ENCODE measurements around the gene RGS12.
A peak's percentile ranks its signal among the peaks of the same experiment; 100 is the strongest.

RGS12 gene

DNA sequence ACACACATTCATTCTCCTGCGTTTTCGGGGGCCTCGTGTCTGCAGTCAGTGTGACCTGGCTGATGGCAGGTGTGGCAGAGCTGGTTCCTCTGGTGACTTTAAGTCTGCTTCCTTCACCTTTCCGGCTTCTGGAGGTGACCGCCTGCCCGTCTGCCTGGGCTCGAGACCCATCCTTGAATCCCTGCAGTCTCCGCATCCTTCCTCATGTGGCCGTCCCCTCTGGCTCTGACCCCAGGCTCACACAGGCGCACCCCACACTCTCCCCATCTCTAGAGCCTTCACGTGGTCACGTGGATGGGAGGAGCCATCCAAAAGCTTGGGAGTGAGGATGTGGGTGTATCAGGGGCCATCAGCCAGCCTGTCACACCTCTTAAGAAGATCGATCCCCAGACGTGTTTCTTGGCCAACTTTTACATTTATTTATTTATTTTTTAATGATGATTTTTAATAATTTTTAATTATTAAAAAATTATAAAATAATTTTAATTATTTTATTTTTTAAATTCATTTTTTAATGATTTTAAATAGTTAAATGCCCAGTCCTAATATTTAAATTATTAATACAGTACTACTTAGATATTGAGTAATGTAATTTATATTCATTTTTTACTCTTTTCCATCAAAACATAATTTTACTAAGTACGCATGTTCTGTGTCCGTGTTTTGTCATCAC is 20.9 kb downstream of the RGS12 start:
- no peak for DNase-seq

DNA sequence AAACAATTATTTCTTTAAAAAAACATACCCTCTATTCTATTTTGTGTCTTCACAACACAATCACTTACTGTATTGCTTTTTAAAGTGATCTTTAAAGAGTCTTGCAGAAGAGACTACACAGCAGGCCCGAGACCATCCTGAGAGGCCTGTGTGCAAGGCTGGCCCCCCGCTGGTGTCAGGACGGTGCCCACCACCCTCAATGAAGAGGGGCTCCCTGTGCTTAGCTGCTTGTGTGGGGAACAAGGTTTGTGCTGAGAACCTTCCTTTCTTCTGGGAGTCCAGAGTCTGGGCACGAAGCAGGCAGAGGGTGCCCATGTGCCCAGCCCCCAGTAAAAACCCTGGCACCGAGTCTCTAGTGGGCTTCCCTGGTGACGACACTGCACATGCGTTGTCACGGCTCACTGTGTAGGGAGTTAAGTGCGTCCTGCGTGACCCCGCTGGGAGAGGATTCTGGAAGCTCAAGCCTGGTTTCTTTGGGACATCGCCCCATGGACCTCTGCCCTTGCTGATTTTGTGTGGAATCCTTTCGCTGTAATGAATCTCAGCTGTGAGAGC is 22.0 kb downstream of the RGS12 start:
- DNase-seq: no peak

DNA sequence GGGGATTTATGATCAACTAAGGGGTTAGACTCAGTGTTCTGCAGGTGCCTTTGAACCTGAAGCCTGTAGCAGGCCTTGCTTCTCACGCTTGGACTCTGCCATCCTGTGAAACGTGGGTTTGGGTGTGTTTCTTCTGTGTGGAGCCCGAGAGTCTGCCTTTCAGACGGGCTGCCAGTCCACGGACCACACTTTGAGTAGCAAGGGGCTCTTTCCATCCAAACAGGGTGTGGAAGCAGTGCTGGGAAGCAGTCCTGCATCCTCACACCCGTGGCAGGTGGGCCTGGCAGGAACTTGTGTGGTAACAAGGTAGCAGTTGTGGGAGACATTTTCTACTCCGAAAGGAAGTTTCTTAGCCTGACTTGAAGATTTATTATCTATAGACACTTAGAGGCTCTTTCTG is 22.7 kb downstream of the RGS12 start:
- DNase-seq: no peak

GRCh38 chr4:3316146-3316545 is 23.3 kb downstream of the RGS12 start:
- DNase-seq: no peak

DNA sequence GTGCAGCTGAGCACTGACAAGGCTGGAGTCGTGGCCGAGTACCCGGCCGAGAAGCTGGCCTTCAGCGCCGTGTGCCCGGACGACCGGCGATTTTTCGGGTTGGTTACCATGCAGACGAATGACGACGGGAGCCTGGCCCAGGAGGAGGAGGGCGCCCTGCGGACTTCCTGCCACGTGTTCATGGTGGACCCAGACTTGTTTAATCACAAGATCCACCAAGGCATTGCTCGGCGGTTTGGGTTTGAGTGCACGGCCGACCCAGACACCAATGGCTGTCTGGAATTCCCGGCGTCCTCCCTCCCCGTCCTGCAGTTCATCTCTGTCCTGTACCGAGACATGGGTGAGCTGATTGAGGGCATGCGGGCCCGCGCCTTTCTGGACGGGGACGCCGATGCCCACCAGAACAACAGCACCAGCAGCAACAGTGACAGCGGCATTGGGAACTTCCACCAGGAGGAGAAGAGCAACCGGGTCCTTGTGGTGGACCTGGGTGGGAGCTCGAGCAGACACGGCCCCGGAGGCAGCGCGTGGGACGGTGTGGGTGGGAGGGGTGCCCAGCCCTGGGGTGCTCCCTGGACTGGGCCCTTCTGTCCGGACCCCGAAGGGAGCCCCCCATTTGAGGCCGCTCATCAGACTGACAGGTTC is 24.3 kb downstream of the RGS12 start:
- DNase-seq: no peak

- no peak for DNase-seq
These were observed 24.9 kb downstream of the RGS12 start for GRCh38 chr4:3317656-3318211.

- DNase-seq: no peak
These were observed 25.8 kb downstream of the RGS12 start for GRCh38 chr4:3318561-3319021.

GRCh38 chr4:3320361-3321023 is 27.7 kb downstream of the RGS12 start:
- DNase-seq: no peak

DNA sequence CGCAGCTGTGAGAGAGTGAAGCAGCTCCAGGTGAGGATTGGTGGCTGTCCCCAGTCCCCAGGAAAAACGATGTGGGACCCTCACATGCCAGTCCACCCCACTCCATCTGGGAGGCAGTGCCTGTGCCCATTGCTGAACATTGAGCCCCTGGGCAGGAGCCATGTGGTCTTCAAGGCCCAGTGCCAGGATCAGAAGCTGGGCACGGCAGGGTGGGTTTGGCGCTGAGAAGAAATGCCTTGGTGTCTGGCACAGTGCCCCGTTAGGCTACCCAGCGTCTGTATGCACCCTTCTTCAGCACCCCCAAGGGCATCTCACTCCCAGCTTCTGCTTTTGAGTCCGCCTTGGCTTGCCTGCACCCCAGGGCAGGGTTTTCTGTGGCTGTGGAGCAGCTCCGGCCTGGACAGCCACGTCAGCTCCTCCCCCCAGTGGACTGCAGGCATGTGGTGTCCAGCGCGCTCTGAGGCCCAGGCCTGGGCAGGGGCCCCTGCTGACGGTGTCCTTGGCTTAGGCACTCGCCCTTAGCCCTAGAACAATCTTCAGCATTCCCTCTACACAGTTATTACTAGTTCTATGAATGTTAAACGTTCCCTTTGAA is 28.6 kb downstream of the RGS12 start:
- DNase-seq: peak in 1 of 2 experiments; percentile 45

GRCh38 chr4:3322059-3322550 is 29.3 kb downstream of the RGS12 start:
- no peak for DNase-seq

DNA sequence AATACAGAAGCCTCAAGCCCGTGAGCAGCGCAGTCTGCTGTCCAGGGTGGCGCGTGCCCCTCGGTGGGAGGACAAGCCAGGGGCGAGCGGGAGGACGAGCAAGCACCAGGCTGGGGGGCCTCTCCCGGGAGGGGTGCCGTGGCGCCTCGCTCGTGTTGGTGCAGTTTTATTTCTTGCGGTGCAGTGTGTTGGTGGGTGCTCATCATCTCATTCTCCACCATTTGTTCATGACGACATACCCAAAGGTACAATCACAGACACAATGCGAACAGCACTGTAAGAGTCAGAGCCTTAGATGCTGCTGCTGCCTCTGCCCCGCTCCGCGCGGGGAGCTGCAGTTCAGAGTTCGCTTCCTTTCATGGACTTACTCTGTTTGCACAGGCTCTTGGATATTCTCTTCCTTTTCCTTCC is 30.3 kb downstream of the RGS12 start:
- DNase-seq: no peak

GRCh38 chr4:3324093-3324815 is 31.4 kb downstream of the RGS12 start:
- DNase-seq: no peak

DNA sequence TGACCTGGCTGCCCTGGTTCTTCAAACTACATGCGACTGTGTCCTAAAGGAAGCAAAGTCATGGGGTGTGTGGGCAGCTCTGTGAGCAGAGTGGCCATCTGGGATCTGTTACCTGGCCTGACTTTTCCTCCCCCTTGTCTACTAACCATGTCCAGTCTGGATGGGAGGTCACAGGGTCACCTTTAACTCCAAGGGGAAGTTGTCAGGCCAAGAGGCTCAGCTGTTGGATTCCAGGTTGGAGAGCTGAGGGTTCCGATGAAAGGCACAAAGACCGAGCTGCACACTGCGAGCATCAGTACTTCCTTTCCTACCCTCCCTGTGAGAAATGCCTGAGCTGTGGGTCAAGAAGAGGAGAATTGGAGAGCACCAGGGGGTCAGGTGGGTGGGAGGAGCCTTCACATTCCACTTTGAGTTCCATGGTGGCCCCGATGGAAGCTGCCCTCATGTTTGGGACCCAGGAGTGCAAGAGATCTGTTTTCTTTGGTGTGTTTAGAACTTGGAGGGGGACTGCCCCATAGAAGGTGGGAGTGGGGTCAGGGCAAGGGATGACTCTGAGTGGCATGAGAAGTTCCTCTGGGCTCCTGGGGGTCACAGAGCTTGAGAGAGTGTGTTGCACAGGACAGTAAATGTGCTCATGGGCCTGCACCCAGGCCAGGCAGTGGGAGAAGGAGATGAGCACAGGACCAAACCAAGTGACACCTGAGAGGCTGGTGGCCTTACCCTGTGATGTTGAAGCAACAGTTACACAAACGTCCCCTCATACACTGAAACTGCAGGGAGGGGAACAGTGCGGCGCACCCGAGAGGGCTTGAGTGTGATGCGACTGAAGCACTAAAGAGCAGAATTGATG is 36.2 kb downstream of the RGS12 start:
- DNase-seq: no peak

DNA sequence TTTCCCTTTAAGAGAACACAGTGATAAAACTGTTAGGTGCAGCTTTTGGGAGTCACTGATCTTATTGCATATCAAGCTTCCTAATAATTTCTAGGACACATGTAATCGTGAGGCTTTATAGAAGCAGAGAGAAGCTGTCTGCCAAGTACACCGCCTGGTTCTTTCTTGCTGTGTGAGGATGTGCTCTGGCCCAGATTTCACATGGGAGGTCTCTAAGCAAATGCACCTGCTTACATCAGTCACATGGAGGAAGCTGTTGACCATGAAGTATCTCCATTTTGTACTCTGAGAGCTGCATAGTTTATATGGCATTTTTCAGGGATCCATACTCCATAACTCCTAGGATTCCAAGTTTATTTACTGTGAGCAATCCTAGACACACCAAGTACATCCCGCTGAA is 37.1 kb downstream of the RGS12 start:
- DNase-seq: no peak

DNA sequence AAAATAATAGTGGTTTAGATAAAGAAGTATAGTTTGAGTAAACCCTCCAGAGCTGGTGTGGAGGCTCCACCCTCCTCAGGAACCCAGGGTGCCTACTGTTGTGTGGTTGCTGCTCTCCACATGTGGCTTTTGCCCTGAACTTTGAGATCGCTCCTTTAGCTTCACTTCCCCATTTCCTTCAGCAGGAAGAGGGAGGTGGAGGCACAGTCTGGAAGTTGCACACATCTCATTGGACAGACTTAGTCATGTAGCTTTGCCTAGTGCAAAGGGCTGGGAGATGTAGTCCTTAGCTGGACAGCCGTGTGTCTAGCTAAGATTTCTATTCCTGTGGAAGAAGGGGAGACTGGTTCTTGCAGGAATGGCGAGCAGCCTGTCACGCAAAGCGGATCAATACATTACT is 37.9 kb downstream of the RGS12 start:
- DNase-seq: no peak

DNA sequence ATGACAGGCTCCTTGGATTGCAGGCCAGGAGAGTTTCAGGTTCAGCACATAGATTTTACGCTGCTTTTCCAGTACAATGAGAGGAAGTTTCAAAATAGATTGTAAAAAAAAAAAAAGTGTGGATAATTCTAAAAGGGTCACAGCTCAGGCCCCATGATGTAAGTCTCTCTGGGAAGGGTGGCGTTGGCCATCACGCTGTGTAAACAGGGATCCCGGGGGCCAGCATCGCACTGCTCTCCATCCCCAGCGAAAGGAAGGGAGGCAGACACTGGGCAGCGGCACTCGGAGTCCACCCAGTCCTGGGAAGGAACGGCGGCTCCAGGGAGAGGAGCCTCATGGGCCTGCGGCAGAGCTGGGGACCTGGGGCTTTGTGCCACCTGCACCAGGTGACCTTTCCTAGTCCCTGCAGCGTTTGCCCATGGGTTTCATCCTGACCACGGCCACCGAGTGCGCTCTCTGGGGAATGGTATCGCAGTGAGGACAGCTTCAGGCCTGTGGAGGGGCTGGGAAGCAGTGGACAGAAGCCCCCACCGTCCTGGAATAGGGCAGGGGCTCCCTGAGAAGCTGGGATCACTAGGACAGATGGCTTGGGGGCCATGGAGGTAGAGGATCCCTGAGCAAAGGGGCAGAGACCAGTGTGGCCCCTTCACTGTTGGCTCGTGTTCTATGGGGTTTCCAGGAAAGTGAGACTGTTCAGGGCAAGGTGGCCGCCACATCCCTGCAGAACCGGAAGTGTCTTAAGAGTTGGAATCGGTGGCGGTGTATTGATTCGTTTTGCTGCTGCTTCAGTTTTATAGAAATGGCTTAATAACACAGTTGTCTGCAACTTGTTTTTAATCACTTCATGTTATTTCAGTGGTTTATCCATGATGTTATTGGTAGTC is 38.9 kb downstream of the RGS12 start:
- DNase-seq: no peak

- DNase-seq: no peak
These were observed 39.7 kb downstream of the RGS12 start for GRCh38 chr4:3332498-3332897.

GRCh38 chr4:3334316-3334715 is 41.5 kb downstream of the RGS12 start:
- DNase-seq: no peak

GRCh38 chr4:3335385-3335784 is 42.6 kb downstream of the RGS12 start:
- DNase-seq: no peak

GRCh38 chr4:3335982-3336381 is 43.2 kb downstream of the RGS12 start:
- no peak for DNase-seq
